ENCODE measurements around the gene B3GALT4.

- TF ChIP-seq CTCF (conservative IDR thresholded peaks at IDR 0.05; ENCODE audit: low read length): no peak
- TF ChIP-seq EZH2phosphoT487 (IDR thresholded peaks at IDR 0.05; ENCODE audit: borderline replicate concordance): no peak
Measured at GRCh38 chr6:33243476-33243875, 33.4 kb upstream of the B3GALT4 start.
